Tibial nerve (tissue), 4 donors: ENCODE data around the gene CX3CR1.

ENCODE experiments used
- EP300 ChIP-seq, 2 donors: sonication (generic); formaldehyde crosslinking; IDR thresholded peaks; one replicate each; pipeline ENCODE4 v1.6.1; 2017; ENCODE audit warnings: antibody characterized with exemption in 2 of 2, mild to moderate bottlenecking in 1 of 2
- POLR2A ChIP-seq, 2 donors: fragments of 450-650 bp; IDR thresholded peaks; one replicate each; pipeline ENCODE4 v1.6.1; 2017; ENCODE audit warnings: antibody characterized with exemption in 2 of 2, mild to moderate bottlenecking in 2 of 2, moderate library complexity in 2 of 2
- TF ChIP-seq, protein P1 (sequence below), 5 experiments: fragments of 200-600 bp in 3 of 5; fragments of 450-650 bp in 2 of 5; sonication (generic) in 3 of 5; IDR thresholded peaks; one replicate each; pipeline ENCODE4 v1.5.1; 2016 to 2019; ENCODE audit warnings: antibody characterized with exemption in 5 of 5, mild to moderate bottlenecking in 3 of 5, moderate library complexity in 2 of 5

GRCh38 chr3:39289107-39289506 is 9.3 kb upstream of the CX3CR1 start:
- TF ChIP-seq POLR2A (IDR thresholded peaks at IDR 0.05) (no peak), EP300 (IDR thresholded peaks at IDR 0.05) (no peak)
- TF ChIP-seq, protein P1, sequence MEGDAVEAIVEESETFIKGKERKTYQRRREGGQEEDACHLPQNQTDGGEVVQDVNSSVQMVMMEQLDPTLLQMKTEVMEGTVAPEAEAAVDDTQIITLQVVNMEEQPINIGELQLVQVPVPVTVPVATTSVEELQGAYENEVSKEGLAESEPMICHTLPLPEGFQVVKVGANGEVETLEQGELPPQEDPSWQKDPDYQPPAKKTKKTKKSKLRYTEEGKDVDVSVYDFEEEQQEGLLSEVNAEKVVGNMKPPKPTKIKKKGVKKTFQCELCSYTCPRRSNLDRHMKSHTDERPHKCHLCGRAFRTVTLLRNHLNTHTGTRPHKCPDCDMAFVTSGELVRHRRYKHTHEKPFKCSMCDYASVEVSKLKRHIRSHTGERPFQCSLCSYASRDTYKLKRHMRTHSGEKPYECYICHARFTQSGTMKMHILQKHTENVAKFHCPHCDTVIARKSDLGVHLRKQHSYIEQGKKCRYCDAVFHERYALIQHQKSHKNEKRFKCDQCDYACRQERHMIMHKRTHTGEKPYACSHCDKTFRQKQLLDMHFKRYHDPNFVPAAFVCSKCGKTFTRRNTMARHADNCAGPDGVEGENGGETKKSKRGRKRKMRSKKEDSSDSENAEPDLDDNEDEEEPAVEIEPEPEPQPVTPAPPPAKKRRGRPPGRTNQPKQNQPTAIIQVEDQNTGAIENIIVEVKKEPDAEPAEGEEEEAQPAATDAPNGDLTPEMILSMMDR (IDR thresholded peaks at IDR 0.05) = no peak
